ENCODE data around the gene GALNT18.
"Not testable (repeated sequence)": the region's sequence is repeated elsewhere in the genome, so short reads cannot be mapped to it uniquely, and the experiment has no call there.

Gene GALNT18

GRCh38 chr11:11448626-11449025, 173.2 kb downstream of the GALNT18 start:
- POLR2A ChIA-PET, result no interaction called here
- Histone ChIP-seq H3K36me3 (ENCODE audit: control insufficient read depth in 2 of 2, insufficient read depth in 1 of 2, low read length in 2 of 2) (no peaks in the 10 kb centered on the region), H3K4me1 (ENCODE audit: control insufficient read depth, insufficient read depth, low read length) (no peaks in the 10 kb centered on the region), H3K9me3 (ENCODE audit: control insufficient read depth, insufficient read depth, low read depth, low read length) (no peaks in the 10 kb centered on the region), H3K27ac (ENCODE audit: extremely low read depth, low read depth, low read length) (no peak overlapping the region), H3K4me3 (ENCODE audit: low read depth, low read length) (no peak overlapping the region)
- CTCF ChIA-PET, result no interaction called here
- TF ChIP-seq ZBTB20 (tag by site-specific recombination; IDR thresholded peaks at IDR 0.05) (no peak), ZSCAN30 (tag by site-specific recombination; IDR thresholded peaks at IDR 0.05) (no peak), ZNF544 (tag by site-specific recombination; IDR thresholded peaks at IDR 0.05) (no peak), ZNF639 (tag by site-specific recombination; IDR thresholded peaks at IDR 0.05) (no peak), ZNF501 (tag by site-specific recombination; IDR thresholded peaks at IDR 0.05) (no peak), ZNF10 (tag by site-specific recombination; IDR thresholded peaks at IDR 0.05) (no peak), GLIS2 (tag by site-specific recombination; IDR thresholded peaks at IDR 0.05) (no peak), YY1 (tag by site-specific recombination; IDR thresholded peaks at IDR 0.05) (no peak), ZNF785 (tag by site-specific recombination; IDR thresholded peaks at IDR 0.05) (no peak), BCL11A (tag by site-specific recombination; IDR thresholded peaks at IDR 0.05; ENCODE audit: low read depth) (no peak), TRIM28 (IDR thresholded peaks at IDR 0.05; ENCODE audit: borderline replicate concordance, low read length) (no peak), ZNF274 (IDR thresholded peaks at IDR 0.05; ENCODE audit: low read length) (no peak), ZNF274 (tag by site-specific recombination; IDR thresholded peaks at IDR 0.05; ENCODE audit: borderline replicate concordance) (no peak), SALL2 (tag by site-specific recombination; IDR thresholded peaks at IDR 0.05; ENCODE audit: borderline replicate concordance) (no peak), ZNF324 (tag by site-specific recombination; IDR thresholded peaks at IDR 0.05) (no peak), ZNF404 (tag by site-specific recombination; IDR thresholded peaks at IDR 0.05) (no peak), HIC1 (tag by site-specific recombination; IDR thresholded peaks at IDR 0.05) (no peak), ZNF335 (tag by site-specific recombination; conservative IDR thresholded peaks at IDR 0.05) (no peak), ZNF596 (tag by site-specific recombination; IDR thresholded peaks at IDR 0.05) (no peak), ZNF140 (tag by site-specific recombination; IDR thresholded peaks at IDR 0.05) (no peak)

GRCh38 chr11:11447601-11448000, 174.2 kb downstream of the GALNT18 start:
- H3K4me1 ChIP-seq (ENCODE audit: control insufficient read depth, insufficient read depth, low read length); POLR2A ChIA-PET; H3K36me3 ChIP-seq (ENCODE audit: control insufficient read depth in 2 of 2, insufficient read depth in 1 of 2, low read length in 2 of 2); H3K4me3 ChIP-seq (ENCODE audit: low read depth, low read length); H3K9me3 ChIP-seq (ENCODE audit: control insufficient read depth, insufficient read depth, low read depth, low read length); H3K27ac ChIP-seq (ENCODE audit: extremely low read depth, low read depth, low read length); CTCF ChIA-PET: not testable (repeated sequence)
- TF ChIP-seq EGR2 (tag by site-specific recombination; IDR thresholded peaks at IDR 0.05; ENCODE audit: low read depth) (peak; percentile 48; the same call in 1 of the 2 replicates), ZFHX2 (tag by site-specific recombination; conservative IDR thresholded peaks at IDR 0.05) (peak; percentile 50)

GRCh38 chr11:11446967-11447366, 174.8 kb downstream of the GALNT18 start:
- H3K4me3 ChIP-seq (ENCODE audit: low read depth, low read length), result no peak overlapping the region
- POLR2A ChIA-PET, result no interaction called here
- H3K4me1 ChIP-seq (ENCODE audit: control insufficient read depth, insufficient read depth, low read length), result no peaks in the 10 kb centered on the region
- H3K9me3 ChIP-seq (ENCODE audit: control insufficient read depth, insufficient read depth, low read depth, low read length), result no peaks in the 10 kb centered on the region
- H3K36me3 ChIP-seq (ENCODE audit: control insufficient read depth in 2 of 2, insufficient read depth in 1 of 2, low read length in 2 of 2), result no peaks in the 10 kb centered on the region
- H3K27ac ChIP-seq (ENCODE audit: extremely low read depth, low read depth, low read length), result no peak overlapping the region
- TF ChIP-seq ZNF501 (tag by site-specific recombination; IDR thresholded peaks at IDR 0.05) (no peak), ZNF623 (tag by site-specific recombination; IDR thresholded peaks at IDR 0.05) (peak; percentile 86), PRDM10 (tag by site-specific recombination; IDR thresholded peaks at IDR 0.05) (no peak), ZFHX2 (tag by site-specific recombination; conservative IDR thresholded peaks at IDR 0.05) (no peak), ZNF202 (tag by site-specific recombination; IDR thresholded peaks at IDR 0.05; ENCODE audit: borderline replicate concordance) (no peak)
- CTCF ChIA-PET, result interaction anchor here (0.6 kb wide), 1 partner anchor 430 kb away, joined by 4 read pairs; no protein-coding TSS in a partner anchor
